AML-193 (cell line): Measurements from ENCODE around the gene NDUFB8.
"Not testable (repeated sequence)": the region's sequence is repeated elsewhere in the genome, so short reads cannot be mapped to it uniquely, and the experiment has no call there.

Source experiments
- DNase-seq, 2 experiments: peaks; one replicate each; lab custom pipeline; 2025; lab: John Stamatoyannopoulos, UW

NDUFB8 gene

GRCh38 chr10:100529475-100530298 is at the start of gene NDUFB8:
Gene NDUFB8, minus strand, starts transcription at chr10:100529871. Its CDS starts 20 bp downstream, at chr10:100529851.
- DNase-seq = peak; percentile 54 to 55

GRCh38 chr10:100576282-100576635 is 46.6 kb upstream of the NDUFB8 start:
- DNase-seq = no peak

- DNase-seq = no peak
Observed at GRCh38 chr10:100575585-100576281, 46.1 kb upstream of the NDUFB8 start.

- not testable (repeated sequence) for DNase-seq
Observed at GRCh38 chr10:100575146-100575545, 45.5 kb upstream of the NDUFB8 start.

GRCh38 chr10:100571084-100571856 is 41.6 kb upstream of the NDUFB8 start:
- no peak for DNase-seq

GRCh38 chr10:100570506-100570905 is 40.8 kb upstream of the NDUFB8 start:
- no peak for DNase-seq

GRCh38 chr10:100569687-100570481 is 40.2 kb upstream of the NDUFB8 start:
- DNase-seq = no peak

- no peak for DNase-seq
Observed at GRCh38 chr10:100568912-100569311, 39.2 kb upstream of the NDUFB8 start.

GRCh38 chr10:100567826-100568225 is 38.2 kb upstream of the NDUFB8 start:
- no peak for DNase-seq

- DNase-seq = no peak
Observed at GRCh38 chr10:100567249-100567648, 37.6 kb upstream of the NDUFB8 start.

- DNase-seq = no peak
Observed at GRCh38 chr10:100566561-100566960, 36.9 kb upstream of the NDUFB8 start.

- no peak for DNase-seq
Observed at GRCh38 chr10:100565206-100565985, 35.7 kb upstream of the NDUFB8 start.

GRCh38 chr10:100562008-100562672 is 32.5 kb upstream of the NDUFB8 start:
- no peak for DNase-seq

GRCh38 chr10:100561005-100561404 is 31.3 kb upstream of the NDUFB8 start:
- no peak for DNase-seq

- DNase-seq = no peak
Observed at GRCh38 chr10:100560248-100560647, 30.6 kb upstream of the NDUFB8 start.

GRCh38 chr10:100554902-100555301 is 25.2 kb upstream of the NDUFB8 start:
- no peak for DNase-seq

GRCh38 chr10:100553929-100554328 is 24.3 kb upstream of the NDUFB8 start:
- peak in 1 of 2 experiments; percentile 4 for DNase-seq

GRCh38 chr10:100551738-100552137 is 22.1 kb upstream of the NDUFB8 start:
- no peak for DNase-seq

- DNase-seq = peak; percentile 3 to 6
Observed at GRCh38 chr10:100551196-100551595, 21.5 kb upstream of the NDUFB8 start.

- DNase-seq = no peak
Observed at GRCh38 chr10:100544950-100545349, 15.3 kb upstream of the NDUFB8 start.
